Activated CD8-positive, alpha-beta memory T cell treated with anti-CD3 and anti-CD28 coated beads, Interleukin-2, amount 50 U/mL, for 1 hour (primary cell): ENCODE measurements around the gene DLD.
"Not testable (repeated sequence)": the region's sequence is repeated elsewhere in the genome, so short reads cannot be mapped to it uniquely, and the experiment has no call there.

Experiments
- DNase-seq: peaks from one replicate; pipeline ENCODE4 v3.0.0-alpha.2; 2020; ENCODE audit errors: extremely low read depth

DLD gene

DNA sequence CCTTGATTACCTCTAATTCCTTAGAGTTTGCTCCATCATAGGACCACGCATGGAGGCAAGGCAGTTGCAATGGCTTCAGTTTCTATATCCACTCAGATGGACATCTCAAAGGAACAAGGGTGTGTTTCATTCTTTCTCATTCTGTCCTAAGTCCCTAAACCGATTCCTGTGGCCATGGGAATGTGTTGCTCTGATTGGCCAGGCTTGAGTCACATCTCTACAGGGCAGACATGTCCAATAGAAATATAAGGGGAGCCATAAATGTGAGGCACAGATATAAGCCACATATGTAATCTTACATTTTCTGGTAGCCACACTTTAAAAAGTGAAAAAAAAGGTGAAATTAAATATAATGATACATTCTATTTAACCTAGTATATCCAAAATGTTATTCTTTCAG lies 16.9 kb upstream of the DLD start:
- no peak for DNase-seq

DNA sequence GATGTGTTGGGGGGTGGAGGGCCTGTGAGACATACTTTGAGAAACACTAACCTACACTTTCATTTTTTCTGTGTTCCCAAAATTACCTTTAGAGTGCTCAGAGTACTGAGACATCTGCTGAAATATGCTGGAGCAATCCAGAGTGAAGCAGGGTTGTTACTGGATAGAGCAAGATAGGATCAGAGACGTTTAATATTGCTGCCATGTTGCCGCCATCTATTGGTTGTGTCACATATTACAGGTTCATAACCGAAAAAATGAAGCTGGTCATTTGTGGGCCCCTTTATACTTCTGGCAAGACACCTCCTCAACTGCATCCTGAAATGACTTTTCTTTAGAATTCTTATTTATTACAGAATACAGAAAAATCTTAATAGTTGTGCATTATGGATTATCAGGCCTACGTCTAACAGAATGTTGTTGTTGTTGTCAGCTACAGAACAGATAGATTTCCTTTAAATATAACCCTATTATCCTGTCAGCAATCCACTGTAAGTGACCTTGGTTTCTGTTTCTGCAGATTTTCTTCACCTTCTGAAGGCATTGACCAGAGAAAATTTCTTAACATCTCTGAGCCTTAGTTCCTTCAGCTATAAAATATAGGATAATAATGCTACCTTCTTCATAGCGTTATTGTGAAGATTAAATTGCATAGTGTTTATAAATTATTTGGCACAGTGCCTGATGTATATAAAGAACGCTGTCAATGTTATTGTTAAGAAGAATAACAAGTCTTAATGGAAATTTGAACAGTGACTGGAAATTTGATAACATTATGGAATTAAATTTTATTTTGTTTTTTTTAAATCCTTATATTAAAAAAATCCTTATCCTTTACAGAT lies 16.2 kb upstream of the DLD start:
- DNase-seq = no peak

DNA sequence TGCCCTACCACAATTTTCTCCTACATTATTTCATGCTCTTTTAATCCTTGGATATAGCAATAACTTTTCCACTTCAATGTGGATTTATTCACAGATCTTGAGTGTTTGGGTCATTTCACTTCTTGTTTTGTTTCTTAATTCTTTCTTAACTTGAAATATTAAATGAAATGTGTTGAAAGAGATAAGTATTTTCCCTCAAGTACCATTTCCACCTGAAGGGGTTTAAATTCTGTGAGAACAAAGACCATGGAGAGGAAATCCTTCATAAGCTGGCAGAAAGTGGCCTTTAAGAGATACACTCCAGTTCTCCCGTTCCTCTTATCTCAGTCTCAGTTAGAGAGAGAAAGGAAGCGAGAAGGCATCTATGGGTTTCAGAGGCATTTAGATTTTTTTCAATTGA lies 14.1 kb upstream of the DLD start:
- no peak for DNase-seq

DNA sequence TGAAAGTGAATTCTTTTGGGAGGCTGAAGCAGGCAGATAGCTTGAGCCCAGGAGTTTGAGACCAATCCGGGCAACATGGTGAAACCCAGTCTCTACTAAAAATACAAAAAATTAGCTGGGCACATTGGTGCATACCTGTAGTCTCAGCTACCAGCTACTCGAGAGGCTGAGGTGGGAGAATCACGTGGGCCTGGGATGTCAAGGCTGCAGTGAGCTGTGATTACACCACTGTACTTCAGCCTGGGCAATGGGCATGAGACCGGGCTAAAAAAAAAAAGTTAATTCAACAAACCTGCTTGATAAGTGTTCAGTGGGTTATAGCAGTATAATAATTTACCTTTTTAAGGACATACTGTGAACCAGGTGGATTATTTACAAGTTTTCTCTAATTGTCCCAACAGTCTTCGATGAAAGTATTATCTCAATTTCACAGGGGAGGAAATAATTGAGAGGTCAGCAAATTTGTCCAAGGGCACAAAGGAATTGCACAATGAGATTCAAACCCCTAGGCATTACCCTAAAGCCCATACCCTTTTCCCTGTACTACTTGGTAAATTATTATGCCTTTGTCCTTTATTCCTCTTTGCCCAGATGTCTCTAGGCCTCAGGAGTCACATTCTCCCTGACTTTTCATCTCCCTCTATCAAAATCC lies 13.1 kb upstream of the DLD start:
- DNase-seq = no peak

DNA sequence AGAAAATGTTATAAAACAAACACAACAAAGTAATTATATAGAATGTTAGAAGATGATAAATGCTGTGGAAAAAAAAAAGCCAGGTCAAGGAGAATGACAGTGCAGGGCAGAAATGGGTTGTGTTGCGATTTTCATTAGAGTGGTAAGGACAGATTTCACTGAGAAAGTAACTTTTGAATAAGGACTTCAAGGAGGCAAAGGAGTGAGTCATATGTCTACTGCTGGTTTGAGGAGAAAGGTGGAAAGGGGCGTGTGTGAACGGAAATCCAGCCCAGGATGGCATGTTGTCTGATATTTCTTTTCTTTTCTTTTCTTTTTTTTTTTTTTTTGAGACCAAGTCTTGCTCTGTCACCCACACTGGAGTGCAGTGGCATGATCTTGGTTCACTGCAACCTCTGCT lies 12.3 kb upstream of the DLD start:
- DNase-seq = no peak

DNA sequence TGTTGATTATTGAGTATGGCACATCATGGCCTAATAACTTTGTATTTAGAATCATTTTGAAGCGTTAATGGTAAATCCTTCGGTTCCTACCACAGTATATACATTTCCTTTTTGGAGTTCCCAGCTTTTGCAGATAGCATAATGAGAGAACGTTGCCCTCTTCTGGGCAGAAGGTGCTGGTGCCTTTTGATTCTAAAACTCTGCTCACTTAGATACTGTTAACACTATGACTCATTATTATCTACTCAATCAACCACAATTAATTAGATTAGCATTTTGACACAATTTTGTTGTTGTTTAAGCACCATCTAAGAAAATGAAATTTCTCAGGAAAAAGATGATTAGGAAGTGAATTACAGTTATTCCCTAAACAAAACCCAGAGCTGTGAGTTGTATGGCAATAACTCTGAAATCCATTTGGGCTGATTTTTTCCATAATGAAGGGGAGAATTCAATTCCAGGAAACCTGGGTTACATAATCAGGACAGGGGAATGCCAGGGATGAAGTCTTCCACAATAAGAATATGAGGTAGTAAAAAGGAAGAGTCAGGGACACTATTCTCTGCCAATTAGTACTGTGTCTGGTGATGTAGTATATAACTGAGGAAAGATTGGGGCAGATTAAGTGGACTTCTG lies 11.5 kb upstream of the DLD start:
- no peak for DNase-seq

DNA sequence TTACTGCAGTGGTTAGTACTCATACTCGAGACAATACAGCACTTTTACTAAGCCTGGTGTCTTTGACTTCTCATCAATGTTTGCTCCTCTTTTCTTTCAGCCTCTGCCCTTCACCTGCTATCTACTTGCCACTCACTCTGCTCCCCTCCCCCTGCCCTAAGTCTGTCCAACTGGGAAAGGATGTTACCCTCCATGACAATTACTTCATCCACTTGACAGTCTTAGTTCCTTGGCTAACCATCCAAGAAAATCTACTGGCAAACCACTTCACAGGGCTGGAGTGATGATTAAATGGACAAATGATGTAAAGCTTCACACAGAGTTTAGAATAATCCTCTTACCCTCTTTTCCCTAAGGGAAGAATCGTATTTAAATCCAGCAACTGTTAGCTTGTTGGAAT lies 8.2 kb upstream of the DLD start:
- DNase-seq = no peak

DNA sequence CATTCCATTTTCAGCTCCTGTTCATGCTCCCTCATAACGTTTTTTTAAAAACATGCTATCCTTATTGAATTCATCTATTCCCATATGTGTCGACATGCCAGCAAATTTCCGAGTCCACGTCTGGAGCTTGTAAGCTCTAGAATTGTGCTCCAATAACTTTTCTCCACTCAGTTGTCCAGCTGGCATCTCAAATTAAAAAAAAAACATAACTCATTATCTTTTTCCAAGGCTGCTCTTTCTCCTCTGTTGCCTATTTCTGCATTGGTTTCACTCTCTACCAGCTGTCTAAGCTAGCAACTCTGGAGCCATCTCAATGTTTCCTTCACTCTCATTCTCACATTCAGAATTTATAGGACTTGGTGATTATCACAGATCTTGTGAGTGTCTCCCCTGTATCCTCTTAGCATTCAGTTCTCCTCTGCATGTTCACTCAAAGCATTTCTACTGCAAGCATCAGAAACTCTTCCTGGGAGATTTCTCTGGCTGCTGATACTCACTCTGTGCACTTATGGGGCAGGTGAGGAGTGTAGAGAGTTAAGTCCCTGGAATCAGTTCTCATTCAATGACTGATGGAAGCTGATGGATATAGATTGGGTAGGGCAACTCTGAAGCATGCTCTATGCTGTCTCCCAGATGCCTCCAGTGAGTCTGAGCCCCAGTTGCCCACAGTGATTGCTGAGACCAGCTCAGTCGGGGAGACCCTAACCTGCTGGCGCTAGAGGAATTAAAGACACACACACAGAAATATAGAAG lies 6.7 kb upstream of the DLD start:
- no peak for DNase-seq

DNA sequence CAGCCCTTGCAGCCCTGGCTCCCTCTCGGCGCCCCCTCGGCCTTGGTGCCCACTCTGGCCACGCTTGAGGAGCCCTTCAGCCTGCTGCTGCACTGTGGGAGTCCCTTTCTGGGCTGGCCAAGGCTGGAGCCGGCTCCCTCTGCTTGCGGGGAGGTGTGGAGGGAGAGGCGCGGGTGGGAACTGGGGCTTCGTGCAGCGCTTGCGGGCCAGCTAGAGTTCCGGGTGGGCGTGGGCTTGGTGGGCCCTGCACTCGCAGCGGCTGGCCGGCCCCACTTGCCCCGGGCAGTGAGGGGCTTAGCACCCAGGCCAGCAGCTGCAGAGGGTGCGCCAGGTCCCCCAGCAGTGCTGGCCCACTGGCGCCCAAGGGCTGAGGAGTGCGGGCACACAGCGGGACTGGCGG lies 3.2 kb upstream of the DLD start:
- DNase-seq = not testable (repeated sequence)

DNA sequence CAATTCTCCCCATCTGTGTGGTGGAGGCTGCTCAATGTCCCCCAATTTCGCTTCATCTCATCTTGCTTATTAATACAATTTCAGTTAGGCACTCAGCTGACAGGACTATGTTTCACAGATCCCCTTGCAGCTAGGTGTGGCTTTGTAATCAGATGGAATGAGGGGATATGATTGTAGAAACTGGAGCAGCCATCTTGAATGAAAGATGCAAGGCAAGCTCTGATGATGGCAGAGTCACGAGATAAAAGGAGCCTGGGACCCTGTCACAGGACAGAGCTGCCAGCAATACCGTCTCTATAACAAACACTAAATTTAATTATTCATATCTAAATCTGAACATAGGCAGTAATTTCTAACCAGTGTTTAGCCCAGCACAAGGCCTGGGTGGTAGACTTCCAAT lies 991 bp upstream of the DLD start:
- no peak for DNase-seq

DNA sequence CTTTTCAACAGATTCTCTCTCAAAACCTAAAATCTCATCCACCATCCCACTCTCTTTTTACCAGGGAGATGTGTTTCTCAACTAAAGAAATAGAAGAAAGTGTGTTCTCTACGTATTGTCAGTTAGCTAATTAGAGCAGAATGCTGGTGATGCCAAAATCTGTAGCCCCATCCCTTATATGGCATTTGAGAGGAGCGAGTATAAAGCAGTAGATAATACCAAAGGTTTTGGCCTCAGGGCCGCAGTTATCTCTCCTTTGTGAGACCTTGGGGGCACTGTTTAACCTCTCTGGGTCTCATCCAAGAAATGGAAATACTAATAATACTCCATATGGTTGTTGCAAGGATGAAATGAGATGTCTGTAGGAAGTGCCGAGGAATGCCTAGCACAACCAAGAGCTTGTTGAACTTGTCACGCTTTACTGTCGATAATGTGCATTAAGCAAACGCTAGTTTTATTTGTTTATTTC lies 456 bp upstream of the DLD start:
- no peak for DNase-seq

DNA sequence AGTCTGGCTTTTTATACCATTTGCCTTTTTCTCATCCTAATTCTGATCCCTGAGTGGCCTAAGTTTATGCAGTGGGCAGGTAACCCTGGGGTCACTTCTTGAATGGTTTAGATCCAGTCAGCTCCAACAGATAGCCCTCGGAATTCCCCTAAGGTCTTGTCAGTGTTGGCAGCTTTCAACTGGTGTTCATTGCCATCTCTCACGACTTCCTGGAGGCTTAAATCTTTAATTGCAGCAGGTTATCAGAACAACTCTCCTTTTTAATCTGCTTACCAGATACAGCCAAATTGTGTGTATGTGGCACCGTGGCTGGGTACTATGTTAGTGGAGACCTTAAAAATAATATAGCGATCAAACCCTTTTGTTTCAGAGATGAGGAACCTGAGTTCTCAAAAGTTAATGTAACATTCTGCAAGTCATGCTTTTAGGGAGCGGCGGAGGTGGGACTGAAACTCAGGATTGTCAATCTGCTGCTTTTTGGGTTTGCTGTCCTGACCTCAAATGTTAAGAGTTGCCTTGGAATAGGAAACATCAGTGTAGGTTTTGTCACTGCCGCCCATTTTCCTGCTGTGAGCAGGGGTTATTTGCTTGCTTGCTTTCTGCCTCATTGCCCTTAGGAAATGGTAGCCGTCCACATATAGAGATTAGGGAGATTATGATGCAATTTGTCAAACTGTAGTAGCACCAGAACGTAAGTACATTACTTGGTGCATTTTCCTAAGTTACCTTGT lies 818 bp downstream of the DLD start:
- DNase-seq = no peak

DNA sequence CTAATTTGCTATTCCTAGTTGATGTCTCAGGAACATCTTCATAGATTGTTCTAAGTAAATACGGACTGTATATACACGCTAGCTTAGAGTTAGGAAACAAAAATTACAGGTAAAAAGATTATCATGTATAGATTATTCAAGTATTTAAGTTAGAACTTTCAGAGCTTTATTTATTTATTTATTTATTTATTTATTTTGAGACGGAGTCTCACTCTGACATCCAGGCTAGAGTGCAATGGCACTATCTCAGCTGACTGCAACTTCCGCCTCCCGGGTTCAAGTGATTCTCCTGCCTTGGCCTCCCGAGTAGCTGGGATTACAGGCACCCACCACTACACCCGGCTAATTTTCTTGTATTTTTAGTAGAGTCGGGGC lies 1.4 kb downstream of the DLD start:
- not testable (repeated sequence) for DNase-seq

DNA sequence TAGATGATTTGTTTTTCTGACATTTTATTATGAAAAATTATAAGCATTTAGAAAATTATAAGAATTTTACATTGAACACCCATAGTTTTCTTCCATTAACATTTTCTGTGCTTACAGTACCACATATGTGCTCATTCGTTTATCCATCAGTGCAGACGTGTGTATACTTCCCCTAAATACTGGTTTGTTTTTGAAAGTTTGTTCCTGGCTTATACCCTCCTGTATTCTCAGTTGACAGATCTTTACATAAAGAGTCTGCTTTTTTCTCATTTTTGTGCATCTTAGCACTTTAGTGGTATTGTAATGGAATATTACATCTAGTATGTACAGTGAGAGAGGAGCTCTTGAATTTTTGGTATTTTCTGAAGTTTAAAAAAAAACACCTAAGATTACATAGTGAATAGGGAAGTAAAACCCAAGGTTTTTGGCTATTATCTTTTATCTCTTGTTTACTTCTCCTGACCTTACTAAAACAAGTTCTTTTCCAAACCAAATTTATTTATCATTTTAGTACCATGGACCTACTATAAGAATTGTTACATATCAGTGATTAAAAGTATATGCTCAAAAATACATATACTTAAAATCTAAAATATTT lies 8.1 kb downstream of the DLD start:
- DNase-seq = no peak

DNA sequence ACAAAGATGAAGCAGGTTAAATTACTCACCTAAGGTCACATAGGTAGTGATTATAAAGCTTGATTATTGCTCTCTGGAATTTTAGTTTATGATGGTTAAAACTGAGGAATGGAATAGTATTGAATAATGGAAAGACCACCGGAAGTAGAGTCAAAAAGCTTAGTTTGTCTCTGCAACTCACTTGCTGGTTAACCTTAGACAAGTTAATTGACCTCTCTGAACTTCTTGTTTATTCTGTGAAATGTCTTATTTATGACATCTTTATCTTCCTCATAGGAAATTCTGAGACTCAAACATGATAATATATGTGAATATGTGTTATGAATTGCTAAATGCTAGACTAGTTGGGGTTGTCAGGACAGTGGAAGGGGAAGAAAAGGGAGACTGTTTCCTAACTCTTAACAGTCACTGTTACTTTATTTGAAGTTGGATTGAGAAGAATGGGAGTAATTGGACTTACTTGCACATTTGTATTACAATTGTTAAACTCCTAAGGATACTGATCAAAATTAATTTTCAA lies 9.6 kb downstream of the DLD start:
- no peak for DNase-seq

DNA sequence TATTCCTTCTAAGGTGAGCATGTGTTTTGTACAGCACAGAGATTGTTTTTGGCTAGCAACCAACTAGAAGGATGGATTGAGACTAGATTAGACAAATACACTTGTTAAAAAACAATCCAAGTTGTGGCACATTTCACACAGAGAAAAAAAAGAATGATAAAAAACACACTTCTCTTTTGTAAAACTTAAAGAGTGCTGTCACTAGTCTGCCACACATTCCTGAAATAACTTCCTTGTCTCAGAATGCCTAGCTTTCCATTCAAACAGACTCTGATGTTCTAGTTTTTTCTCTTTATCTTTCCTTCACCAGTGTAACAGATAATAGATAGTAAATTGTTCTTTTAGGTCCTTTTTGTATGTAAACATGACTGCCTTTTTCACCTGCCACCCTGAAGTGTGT lies 11.4 kb downstream of the DLD start:
- DNase-seq = no peak

DNA sequence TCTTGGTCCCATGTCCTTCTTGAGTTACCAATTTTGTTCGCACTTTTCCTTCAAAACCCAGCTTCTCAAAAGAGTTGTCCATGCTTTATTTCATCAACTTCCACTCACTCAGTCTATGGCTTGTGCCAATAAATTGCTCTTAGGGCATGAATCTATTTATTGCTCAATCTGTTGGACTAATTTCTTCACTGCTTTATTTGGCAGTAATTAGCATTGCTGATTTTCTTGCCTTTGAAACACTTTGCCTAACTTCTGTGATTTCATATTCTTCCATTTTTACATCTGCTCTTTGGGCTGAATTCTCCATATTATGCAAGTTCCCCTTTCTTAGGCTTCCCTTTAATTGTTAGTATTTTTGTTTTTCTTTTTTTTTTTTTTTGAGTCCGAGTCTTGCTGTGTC lies 16.8 kb downstream of the DLD start:
- DNase-seq = no peak

DNA sequence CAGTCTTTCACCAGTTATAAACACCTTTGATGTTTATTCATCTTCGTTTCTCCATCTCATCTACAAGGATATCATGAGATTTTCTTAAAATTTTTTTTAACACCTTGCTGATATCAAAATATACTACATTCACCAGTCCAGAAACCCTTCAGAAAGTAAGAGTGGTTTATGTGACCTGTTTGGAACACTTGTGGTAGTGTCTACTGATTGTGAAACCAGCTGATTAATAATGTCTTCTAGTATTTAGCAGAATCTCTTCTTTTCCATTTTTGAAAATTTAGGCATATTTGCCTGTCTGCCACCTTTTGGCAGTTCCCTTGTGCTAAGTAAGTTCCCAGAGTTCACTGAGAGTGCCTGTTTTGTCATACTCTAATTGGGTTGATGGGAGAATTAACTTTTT lies 18.5 kb downstream of the DLD start:
- DNase-seq = no peak

DNA sequence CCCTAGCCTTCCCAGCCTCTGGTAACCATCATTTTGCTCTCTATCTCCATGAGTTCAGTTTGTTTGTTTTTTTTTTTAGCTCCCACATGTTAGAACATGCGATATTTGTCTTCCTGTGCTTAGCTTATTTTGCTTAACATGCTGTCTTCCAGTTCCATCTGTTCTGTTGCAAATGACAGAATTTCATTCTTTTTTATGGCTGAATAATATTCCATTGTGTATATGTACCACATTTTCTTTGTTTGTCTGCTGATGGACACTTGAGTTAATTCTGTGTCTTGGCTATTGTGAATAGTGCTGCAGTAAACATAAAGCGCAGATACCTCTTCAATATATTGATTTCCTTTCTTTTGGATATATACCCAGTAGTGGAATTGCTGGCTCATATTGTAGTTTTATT lies 21.0 kb downstream of the DLD start:
- DNase-seq = no peak

DNA sequence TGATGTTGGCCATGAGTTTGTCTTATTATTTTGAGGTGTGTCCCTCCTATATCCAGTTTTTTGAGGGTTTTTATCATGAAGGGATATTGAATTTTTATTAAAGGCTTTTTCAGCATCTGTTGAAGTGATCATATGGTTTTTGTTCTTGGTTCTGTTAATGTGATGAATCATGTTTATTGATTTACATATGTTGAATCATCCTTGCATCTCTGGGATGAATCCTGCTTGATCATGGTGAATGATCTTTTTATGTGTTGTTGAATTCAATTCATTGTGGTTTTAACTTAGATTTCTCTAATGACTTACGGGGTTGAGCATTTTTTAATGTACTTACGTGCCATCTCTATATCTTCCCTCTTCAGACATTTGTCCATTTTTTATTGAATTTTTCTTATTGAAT lies 22.9 kb downstream of the DLD start:
- no peak for DNase-seq

DNA sequence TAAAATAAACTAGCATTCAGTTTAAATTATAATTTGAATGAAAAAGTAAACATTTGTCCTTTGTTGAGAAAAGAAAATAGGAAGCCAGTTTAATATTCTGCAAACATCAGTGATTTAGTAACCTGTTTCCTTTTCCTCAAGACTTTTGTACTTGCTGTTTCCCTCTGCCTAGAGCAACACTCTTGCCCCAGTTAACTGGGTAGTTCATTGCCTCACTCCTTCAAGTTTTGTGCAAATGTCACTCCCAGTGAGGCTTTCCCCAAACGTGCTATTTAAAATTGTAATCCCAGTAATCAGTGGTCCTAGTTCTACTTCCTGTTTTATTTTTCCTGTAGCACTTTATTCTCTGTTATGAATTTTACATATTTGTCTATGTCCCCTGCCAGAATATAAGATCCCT lies 23.8 kb downstream of the DLD start:
- DNase-seq = no peak
